ENCODE data around the gene LASP1NB.

LASP1NB gene

DNA sequence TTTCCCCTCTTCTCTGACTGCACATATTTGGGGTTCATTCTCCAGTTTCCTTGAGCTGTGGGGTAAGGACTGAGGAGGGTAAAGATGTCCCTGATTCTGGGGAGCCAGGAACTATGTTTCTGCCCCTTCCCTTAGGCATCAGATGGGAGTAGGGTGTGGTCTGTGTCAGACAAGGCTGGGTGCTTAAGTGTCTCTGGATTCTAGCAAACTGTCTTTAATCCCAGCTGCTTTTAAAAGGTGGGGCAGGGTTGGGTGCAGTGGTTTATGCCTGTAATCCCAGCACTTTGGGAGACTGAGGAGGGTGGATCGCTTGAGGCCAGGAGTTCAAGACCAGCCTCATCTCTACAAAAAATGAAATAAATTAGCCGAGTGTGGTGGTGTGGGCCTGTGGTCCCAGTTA is 42.5 kb upstream of the LASP1NB start:
- Histone ChIP-seq H2BK5ac (ENCODE audit: low read depth, low read length, poor library complexity) (no peak overlapping the region), H3K4ac (ENCODE audit: low read depth, low read length) (peak overlapping the region; percentile 41), H3K14ac (ENCODE audit: low read length) (no peak overlapping the region), H4K8ac (ENCODE audit: low read depth, low read length) (no peak overlapping the region), H3K27ac (ENCODE audit: low read depth, low read length) (no peak overlapping the region), H3K79me1 (ENCODE audit: low read length) (peaks cover 10% of the 10 kb centered on the region), H3K4me2 (ENCODE audit: low read length) (no peak overlapping the region), H4K12ac (ENCODE audit: low read depth, low read length) (no peak overlapping the region), H3K9ac (ENCODE audit: low read length) (no peak overlapping the region), H2BK12ac (ENCODE audit: low read length) (no peak overlapping the region), H3K4me1 (ENCODE audit: control insufficient read depth in 1 of 2, insufficient read depth in 2 of 2, low read length in 2 of 2) (peaks cover 37 to 40% of the 10 kb centered on the region in 2 experiments), H3K79me2 (ENCODE audit: control insufficient read depth, insufficient read depth, low read length, poor library complexity) (peaks cover 26% of the 10 kb centered on the region), H3K18ac (ENCODE audit: low read length) (no peak overlapping the region), H3K27me3 (ENCODE audit: insufficient read depth, low read length) (no peaks in the 10 kb centered on the region), H4K91ac (ENCODE audit: low read depth, low read length) (no peak overlapping the region), H2AFZ (ENCODE audit: insufficient read depth, low read length, poor library complexity) (no peak overlapping the region), H3K4me3 (ENCODE audit: low read depth, low read length) (no peak overlapping the region), H3K9me3 (ENCODE audit: insufficient read depth, low read depth, low read length) (peaks cover 3% of the 10 kb centered on the region), H2BK120ac (ENCODE audit: insufficient read depth, low read length, poor library complexity) (no peak overlapping the region), H2AK5ac (ENCODE audit: low read length) (no peak overlapping the region), H3K36me3 (ENCODE audit: control insufficient read depth in 1 of 2, insufficient read depth in 2 of 2, low read length in 2 of 2) (peaks cover 50 to 55% of the 10 kb centered on the region in 2 experiments), H3K23ac (ENCODE audit: low read length) (no peak overlapping the region)
- no CpG with 5 or more reads among the region's 2 CpGs for WGBS (ENCODE audit: extremely low coverage, insufficient coverage, insufficient read length)
- DNase-seq, result no peak

DNA sequence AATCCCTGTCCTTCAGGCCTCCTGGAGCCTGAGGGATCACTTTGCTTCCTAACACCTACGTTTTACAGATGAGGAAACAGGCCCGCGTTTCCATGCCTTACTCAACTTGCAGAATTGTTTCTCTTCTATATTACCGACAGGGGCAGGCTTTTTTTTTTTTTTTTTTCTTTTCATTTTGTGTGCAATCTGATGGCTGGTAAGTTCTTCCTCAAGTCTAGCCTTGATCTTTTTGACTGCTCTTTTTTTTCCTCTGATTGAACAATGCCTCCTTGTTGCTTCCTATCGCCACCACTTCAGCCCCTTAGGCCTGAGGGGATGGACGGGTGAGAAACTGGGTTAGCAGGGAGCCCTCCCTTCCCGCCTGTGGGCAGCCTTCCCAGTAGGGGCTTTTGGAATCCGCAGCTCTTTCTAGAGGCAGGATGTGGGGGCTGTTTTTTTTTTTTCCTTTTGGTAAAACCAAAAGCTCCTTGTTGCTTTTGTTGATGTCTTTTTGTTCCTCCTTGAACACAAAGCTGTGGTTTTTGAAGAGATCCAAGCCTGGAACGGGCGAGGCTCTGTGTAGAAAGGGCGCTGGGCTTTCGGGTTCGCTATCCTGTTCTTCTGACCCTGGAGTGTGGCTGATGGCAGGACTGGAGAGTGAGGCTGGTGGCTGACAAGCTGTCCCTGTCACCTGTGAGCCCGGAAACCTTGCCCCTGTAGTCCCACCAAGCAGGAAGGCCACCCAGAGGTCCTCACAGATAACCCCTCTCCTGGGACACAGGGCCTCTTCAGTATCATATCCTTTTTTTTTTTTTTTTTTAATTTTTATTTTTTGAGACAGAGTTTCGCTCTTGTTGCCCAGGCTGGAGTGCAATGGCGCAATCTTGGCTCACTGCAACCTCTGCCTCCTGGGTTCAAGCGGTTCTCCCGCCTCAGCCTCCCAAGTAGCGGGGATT is 41.6 kb upstream of the LASP1NB start:
- Histone ChIP-seq H3K4me1 (ENCODE audit: control insufficient read depth in 1 of 2, insufficient read depth in 2 of 2, low read length in 2 of 2) (peaks cover 37 to 38% of the 10 kb centered on the region in 2 experiments), H3K36me3 (ENCODE audit: control insufficient read depth in 1 of 2, insufficient read depth in 2 of 2, low read length in 2 of 2) (peaks cover 50 to 51% of the 10 kb centered on the region in 2 experiments), H4K8ac (ENCODE audit: low read depth, low read length) (no peak overlapping the region), H2AK5ac (ENCODE audit: low read length) (no peak overlapping the region), H3K4me3 (ENCODE audit: low read depth, low read length) (no peak overlapping the region), H3K9me3 (ENCODE audit: insufficient read depth, low read depth, low read length) (peaks cover 3% of the 10 kb centered on the region), H3K27ac (ENCODE audit: low read depth, low read length) (peak overlapping the region; percentile 24), H3K14ac (ENCODE audit: low read length) (peak overlapping the region; percentile 53), H3K79me2 (ENCODE audit: control insufficient read depth, insufficient read depth, low read length, poor library complexity) (peaks cover 26% of the 10 kb centered on the region), H3K9ac (ENCODE audit: low read length) (no peak overlapping the region), H2BK120ac (ENCODE audit: insufficient read depth, low read length, poor library complexity) (no peak overlapping the region), H4K91ac (ENCODE audit: low read depth, low read length) (no peak overlapping the region), H3K4ac (ENCODE audit: low read depth, low read length) (peak overlapping the region; percentile 49), H4K12ac (ENCODE audit: low read depth, low read length) (no peak overlapping the region), H2AFZ (ENCODE audit: insufficient read depth, low read length, poor library complexity) (no peak overlapping the region), H3K79me1 (ENCODE audit: low read length) (peaks cover 10% of the 10 kb centered on the region), H2BK5ac (ENCODE audit: low read depth, low read length, poor library complexity) (peak overlapping the region; percentile 26), H3K4me2 (ENCODE audit: low read length) (no peak overlapping the region), H3K27me3 (ENCODE audit: insufficient read depth, low read length) (no peaks in the 10 kb centered on the region), H3K23ac (ENCODE audit: low read length) (no peak overlapping the region), H3K18ac (ENCODE audit: low read length) (peak overlapping the region; percentile 69), H2BK12ac (ENCODE audit: low read length) (peak overlapping the region; percentile 74)
- WGBS (ENCODE audit: extremely low coverage, insufficient coverage, insufficient read length), result no CpG with 5 or more reads among the region's 19 CpGs
- no peak for DNase-seq

DNA sequence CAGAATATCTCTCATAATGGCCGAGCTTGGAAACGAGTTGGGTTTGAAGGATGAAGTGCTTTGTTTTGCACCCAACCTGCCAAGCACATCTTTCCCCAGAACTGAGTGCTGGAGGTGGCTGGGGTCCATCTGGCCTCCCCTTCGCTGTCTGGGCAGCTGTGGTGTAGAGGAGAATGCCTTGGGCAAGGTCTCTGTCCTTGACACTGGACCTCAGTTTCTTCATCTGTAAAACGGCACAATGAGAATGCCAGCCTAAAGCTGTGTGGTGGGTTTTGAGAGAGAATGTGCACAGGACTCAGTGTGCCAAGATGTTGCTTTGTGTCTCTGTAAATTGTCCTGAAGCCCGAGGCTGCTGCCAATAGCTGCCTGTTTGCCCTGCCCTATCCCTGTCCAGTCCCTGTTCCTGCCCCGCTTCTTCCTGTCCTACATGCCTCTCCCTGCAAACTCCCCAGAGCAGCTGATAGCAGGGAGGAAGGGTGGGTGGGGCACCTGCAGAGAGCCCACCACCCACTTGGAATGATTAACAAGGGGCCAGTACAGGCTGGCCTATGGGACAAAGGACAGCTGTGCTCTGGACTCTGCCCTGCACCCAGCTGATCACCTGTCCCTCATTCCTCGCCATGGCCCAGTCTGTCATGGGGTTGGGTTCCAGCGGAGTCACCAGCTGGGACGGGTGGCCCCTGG is 40.2 kb upstream of the LASP1NB start:
- Histone ChIP-seq H3K36me3 (ENCODE audit: control insufficient read depth in 1 of 2, insufficient read depth in 2 of 2, low read length in 2 of 2) (peaks cover 58 to 59% of the 10 kb centered on the region in 2 experiments), H3K4me2 (ENCODE audit: low read length) (no peak overlapping the region), H3K23ac (ENCODE audit: low read length) (no peak overlapping the region), H3K9ac (ENCODE audit: low read length) (no peak overlapping the region), H3K14ac (ENCODE audit: low read length) (no peak overlapping the region), H3K9me3 (ENCODE audit: insufficient read depth, low read depth, low read length) (peaks cover 3% of the 10 kb centered on the region), H3K27ac (ENCODE audit: low read depth, low read length) (no peak overlapping the region), H3K79me1 (ENCODE audit: low read length) (peaks cover 7% of the 10 kb centered on the region), H4K91ac (ENCODE audit: low read depth, low read length) (no peak overlapping the region), H3K27me3 (ENCODE audit: insufficient read depth, low read length) (no peaks in the 10 kb centered on the region), H3K18ac (ENCODE audit: low read length) (peak overlapping the region; percentile 59), H3K79me2 (ENCODE audit: control insufficient read depth, insufficient read depth, low read length, poor library complexity) (peaks cover 26% of the 10 kb centered on the region), H2BK12ac (ENCODE audit: low read length) (no peak overlapping the region), H2BK120ac (ENCODE audit: insufficient read depth, low read length, poor library complexity) (no peak overlapping the region), H2AK5ac (ENCODE audit: low read length) (no peak overlapping the region), H3K4ac (ENCODE audit: low read depth, low read length) (peak overlapping the region; percentile 23), H4K12ac (ENCODE audit: low read depth, low read length) (no peak overlapping the region), H2AFZ (ENCODE audit: insufficient read depth, low read length, poor library complexity) (no peak overlapping the region), H3K4me3 (ENCODE audit: low read depth, low read length) (no peak overlapping the region), H2BK5ac (ENCODE audit: low read depth, low read length, poor library complexity) (no peak overlapping the region), H3K4me1 (ENCODE audit: control insufficient read depth in 1 of 2, insufficient read depth in 2 of 2, low read length in 2 of 2) (peaks cover 32 to 34% of the 10 kb centered on the region in 2 experiments), H4K8ac (ENCODE audit: low read depth, low read length) (no peak overlapping the region)
- WGBS (ENCODE audit: extremely low coverage, insufficient coverage, insufficient read length), result no CpG with 5 or more reads among the region's 9 CpGs
- DNase-seq, result no peak

DNA sequence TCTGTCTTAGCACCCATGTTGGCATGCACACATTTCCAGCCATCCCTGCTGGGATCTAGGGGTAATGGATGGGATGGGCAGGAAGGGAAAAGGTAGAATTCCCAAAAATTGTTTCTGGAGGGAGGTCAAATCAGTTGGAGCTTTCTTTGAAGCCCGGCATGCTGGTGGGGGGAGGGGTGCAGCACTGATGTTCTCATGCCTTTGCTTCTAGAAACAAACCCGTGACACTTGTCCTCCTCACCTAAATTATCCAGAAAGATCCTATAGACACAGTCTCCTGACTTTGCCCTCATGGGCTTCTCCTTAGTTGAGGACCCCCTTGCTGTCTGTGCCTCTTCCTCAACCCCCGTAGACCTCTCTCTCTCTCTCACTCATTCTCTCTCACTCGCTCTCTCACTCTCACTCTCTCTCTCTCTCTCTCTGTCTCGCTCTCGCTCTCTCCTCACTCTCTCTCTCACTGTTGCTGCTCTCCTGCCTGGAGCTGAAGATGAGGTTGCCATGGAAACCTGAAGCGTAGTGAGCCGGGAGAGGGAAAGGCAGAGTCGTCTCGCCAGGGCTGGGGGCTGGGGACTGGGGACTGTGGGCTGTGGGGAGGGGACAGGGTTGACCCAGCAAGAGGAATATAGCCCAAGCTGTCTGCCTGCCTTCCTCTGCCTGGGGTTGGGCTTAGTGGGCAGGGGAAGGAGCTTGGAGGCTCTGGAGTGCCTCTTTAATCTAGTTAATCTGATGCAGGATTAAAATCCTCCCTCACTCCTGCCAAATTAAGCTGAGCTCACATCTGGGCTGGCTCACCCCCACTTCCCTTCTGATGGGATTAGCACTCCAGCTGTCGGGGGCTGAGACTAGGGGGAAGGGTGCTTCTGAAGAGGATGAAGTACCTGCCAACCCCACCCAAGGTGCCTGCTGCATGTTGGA is 39.4 kb upstream of the LASP1NB start:
- Histone ChIP-seq H3K14ac (ENCODE audit: low read length) (no peak overlapping the region), H4K8ac (ENCODE audit: low read depth, low read length) (no peak overlapping the region), H3K18ac (ENCODE audit: low read length) (peak overlapping the region; percentile 59), H3K36me3 (ENCODE audit: control insufficient read depth in 1 of 2, insufficient read depth in 2 of 2, low read length in 2 of 2) (peaks cover 61 to 64% of the 10 kb centered on the region in 2 experiments), H3K9ac (ENCODE audit: low read length) (no peak overlapping the region), H3K4me1 (ENCODE audit: control insufficient read depth in 1 of 2, insufficient read depth in 2 of 2, low read length in 2 of 2) (peaks cover 26 to 27% of the 10 kb centered on the region in 2 experiments), H3K4me3 (ENCODE audit: low read depth, low read length) (no peak overlapping the region), H3K9me3 (ENCODE audit: insufficient read depth, low read depth, low read length) (peaks cover 3% of the 10 kb centered on the region), H3K27me3 (ENCODE audit: insufficient read depth, low read length) (no peaks in the 10 kb centered on the region), H2AK5ac (ENCODE audit: low read length) (no peak overlapping the region), H2AFZ (ENCODE audit: insufficient read depth, low read length, poor library complexity) (no peak overlapping the region), H4K12ac (ENCODE audit: low read depth, low read length) (no peak overlapping the region), H4K91ac (ENCODE audit: low read depth, low read length) (no peak overlapping the region), H3K79me2 (ENCODE audit: control insufficient read depth, insufficient read depth, low read length, poor library complexity) (peaks cover 22% of the 10 kb centered on the region), H2BK12ac (ENCODE audit: low read length) (no peak overlapping the region), H3K79me1 (ENCODE audit: low read length) (no peaks in the 10 kb centered on the region), H3K27ac (ENCODE audit: low read depth, low read length) (no peak overlapping the region), H3K4me2 (ENCODE audit: low read length) (no peak overlapping the region), H3K4ac (ENCODE audit: low read depth, low read length) (peak overlapping the region; percentile 30), H2BK120ac (ENCODE audit: insufficient read depth, low read length, poor library complexity) (no peak overlapping the region), H2BK5ac (ENCODE audit: low read depth, low read length, poor library complexity) (no peak overlapping the region), H3K23ac (ENCODE audit: low read length) (no peak overlapping the region)
- WGBS (ENCODE audit: extremely low coverage, insufficient coverage, insufficient read length), result 100% methylated on average over 4 of the region's 11 CpGs
- no peak for DNase-seq
